ENCODE results near the gene MLN. TPM values are rescaled to one million over a fixed set of nuclear protein-coding genes. Genes with fewer than 3 reads are reported as not detected.

The MLN gene
- polyA plus RNA-seq, 1 donor from 2014 or later = not detected

DNA sequence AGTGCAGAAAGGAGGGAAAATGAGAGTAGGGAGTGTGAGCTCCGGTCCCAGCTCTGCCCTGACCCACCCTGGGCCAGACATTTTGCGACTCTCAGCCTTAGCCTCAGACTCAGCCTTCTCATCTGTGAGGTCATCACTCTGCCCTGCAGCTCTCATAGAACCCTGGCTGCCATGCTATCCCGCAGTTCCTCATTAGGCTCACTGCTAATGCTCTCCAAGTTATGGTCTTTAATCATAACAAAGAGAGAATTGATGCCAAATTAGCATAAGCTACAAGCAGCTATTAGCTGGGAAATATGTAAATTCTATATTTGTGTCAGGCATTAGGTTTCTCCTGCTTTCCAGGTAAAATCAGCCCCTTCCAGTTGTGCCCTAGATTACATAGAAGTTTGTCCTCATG lies 46.5 kb upstream of the MLN start:
- H3K9me2 ChIP-seq (ENCODE audit: insufficient read depth, low read length) = no peaks in the 10 kb centered on the region
- TF ChIP-seq CTCF (IDR thresholded peaks at IDR 0.05; ENCODE audit: poor library complexity, severe bottlenecking) (no peak), EP300 (conservative IDR thresholded peaks at IDR 0.05; ENCODE audit: poor library complexity, severe bottlenecking) (no peak), RAD21 (conservative IDR thresholded peaks at IDR 0.05) (no peak), SMC3 (conservative IDR thresholded peaks at IDR 0.05; ENCODE audit: poor library complexity) (no peak), POLR2AphosphoS5 (IDR thresholded peaks at IDR 0.05) (no peak), MXI1 (conservative IDR thresholded peaks at IDR 0.05; ENCODE audit: poor library complexity, severe bottlenecking) (no peak), TAF1 (IDR thresholded peaks at IDR 0.05; ENCODE audit: low read depth) (no peak), EZH2 (IDR thresholded peaks at IDR 0.05; ENCODE audit: borderline replicate concordance, insufficient read depth, low read length, poor library complexity, severe bottlenecking) (no peak)
- TF ChIP-seq, protein P1, sequence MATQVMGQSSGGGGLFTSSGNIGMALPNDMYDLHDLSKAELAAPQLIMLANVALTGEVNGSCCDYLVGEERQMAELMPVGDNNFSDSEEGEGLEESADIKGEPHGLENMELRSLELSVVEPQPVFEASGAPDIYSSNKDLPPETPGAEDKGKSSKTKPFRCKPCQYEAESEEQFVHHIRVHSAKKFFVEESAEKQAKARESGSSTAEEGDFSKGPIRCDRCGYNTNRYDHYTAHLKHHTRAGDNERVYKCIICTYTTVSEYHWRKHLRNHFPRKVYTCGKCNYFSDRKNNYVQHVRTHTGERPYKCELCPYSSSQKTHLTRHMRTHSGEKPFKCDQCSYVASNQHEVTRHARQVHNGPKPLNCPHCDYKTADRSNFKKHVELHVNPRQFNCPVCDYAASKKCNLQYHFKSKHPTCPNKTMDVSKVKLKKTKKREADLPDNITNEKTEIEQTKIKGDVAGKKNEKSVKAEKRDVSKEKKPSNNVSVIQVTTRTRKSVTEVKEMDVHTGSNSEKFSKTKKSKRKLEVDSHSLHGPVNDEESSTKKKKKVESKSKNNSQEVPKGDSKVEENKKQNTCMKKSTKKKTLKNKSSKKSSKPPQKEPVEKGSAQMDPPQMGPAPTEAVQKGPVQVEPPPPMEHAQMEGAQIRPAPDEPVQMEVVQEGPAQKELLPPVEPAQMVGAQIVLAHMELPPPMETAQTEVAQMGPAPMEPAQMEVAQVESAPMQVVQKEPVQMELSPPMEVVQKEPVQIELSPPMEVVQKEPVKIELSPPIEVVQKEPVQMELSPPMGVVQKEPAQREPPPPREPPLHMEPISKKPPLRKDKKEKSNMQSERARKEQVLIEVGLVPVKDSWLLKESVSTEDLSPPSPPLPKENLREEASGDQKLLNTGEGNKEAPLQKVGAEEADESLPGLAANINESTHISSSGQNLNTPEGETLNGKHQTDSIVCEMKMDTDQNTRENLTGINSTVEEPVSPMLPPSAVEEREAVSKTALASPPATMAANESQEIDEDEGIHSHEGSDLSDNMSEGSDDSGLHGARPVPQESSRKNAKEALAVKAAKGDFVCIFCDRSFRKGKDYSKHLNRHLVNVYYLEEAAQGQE (IDR thresholded peaks at IDR 0.05; ENCODE audit: borderline replicate concordance) = no peak
- no peaks in the 10 kb centered on the region for H3K27me3 ChIP-seq (ENCODE audit: insufficient read depth, low read depth, low read length)
- H3K4me2 ChIP-seq (ENCODE audit: low read length) = no peak overlapping the region
- H3K9ac ChIP-seq (ENCODE audit: low read length) = no peak overlapping the region
- H3K9me3 ChIP-seq (ENCODE audit: low read length) = no peaks in the 10 kb centered on the region
- H3K4me3 ChIP-seq (ENCODE audit: low read length) = no peak overlapping the region
- H3K27ac ChIP-seq (ENCODE audit: low read length) = no peak overlapping the region
- H3F3A ChIP-seq (ENCODE audit: insufficient read depth, low read length, poor library complexity, severe bottlenecking) = no peaks in the 10 kb centered on the region
- no peak overlapping the region for H2AFZ ChIP-seq (ENCODE audit: low read depth, low read length)
- no peaks in the 10 kb centered on the region for H3K79me2 ChIP-seq (replicated peaks; ENCODE audit: insufficient read depth, low read length)
- no peaks in the 10 kb centered on the region for H3K36me3 ChIP-seq (ENCODE audit: insufficient read depth, low read length)
- no peaks in the 10 kb centered on the region for H4K20me1 ChIP-seq (ENCODE audit: insufficient read depth)

- Histone ChIP-seq H3K4me3 (ENCODE audit: low read length) (no peak overlapping the region), H3K79me2 (replicated peaks; ENCODE audit: insufficient read depth, low read length) (no peaks in the 10 kb centered on the region), H3K4me2 (ENCODE audit: low read length) (no peak overlapping the region), H3K27ac (ENCODE audit: low read length) (no peak overlapping the region), H3K9me3 (ENCODE audit: low read length) (no peaks in the 10 kb centered on the region), H3F3A (ENCODE audit: insufficient read depth, low read length, poor library complexity, severe bottlenecking) (no peaks in the 10 kb centered on the region), H3K36me3 (ENCODE audit: insufficient read depth, low read length) (no peaks in the 10 kb centered on the region), H4K20me1 (ENCODE audit: insufficient read depth) (no peaks in the 10 kb centered on the region), H3K27me3 (ENCODE audit: insufficient read depth, low read depth, low read length) (no peaks in the 10 kb centered on the region), H2AFZ (ENCODE audit: low read depth, low read length) (no peak overlapping the region), H3K9ac (ENCODE audit: low read length) (no peak overlapping the region), H3K9me2 (ENCODE audit: insufficient read depth, low read length) (no peaks in the 10 kb centered on the region)
- TF ChIP-seq CTCF (IDR thresholded peaks at IDR 0.05; ENCODE audit: poor library complexity, severe bottlenecking) (no peak), EZH2 (IDR thresholded peaks at IDR 0.05; ENCODE audit: borderline replicate concordance, insufficient read depth, low read length, poor library complexity, severe bottlenecking) (no peak), RAD21 (conservative IDR thresholded peaks at IDR 0.05) (no peak), TAF1 (IDR thresholded peaks at IDR 0.05; ENCODE audit: low read depth) (no peak), SMC3 (conservative IDR thresholded peaks at IDR 0.05; ENCODE audit: poor library complexity) (no peak), EP300 (conservative IDR thresholded peaks at IDR 0.05; ENCODE audit: poor library complexity, severe bottlenecking) (no peak), MXI1 (conservative IDR thresholded peaks at IDR 0.05; ENCODE audit: poor library complexity, severe bottlenecking) (no peak), POLR2AphosphoS5 (IDR thresholded peaks at IDR 0.05) (no peak)
- TF ChIP-seq, protein P1 (IDR thresholded peaks at IDR 0.05; ENCODE audit: borderline replicate concordance) = no peak
Observed at GRCh38 chr6:33849500-33850075, 45.8 kb upstream of the MLN start.

Data from neural cell (in vitro differentiated cells).